Keratinocyte (primary cell): ENCODE measurements around the gene NT5M. TPM values are rescaled to one million over a fixed set of nuclear protein-coding genes. Genes with fewer than 3 reads are reported as not detected.
A peak's percentile ranks its signal among the peaks of the same experiment; 100 is the strongest.
"Not testable (repeated sequence)": the region's sequence is repeated elsewhere in the genome, so short reads cannot be mapped to it uniquely, and the experiment has no call there.

ENCODE experiments used
- DNase-seq: peaks from one replicate; pipeline ENCODE4 v3.0.0-alpha.2; 2011; ENCODE audit warnings: low read depth, missing footprints, low spot score
- FAIRE-seq: peaks from 2 replicates; lab custom pipeline; 2011; peaks lifted over from hg19 to GRCh38; lab: Jason Lieb, UNC
- H2AFZ ChIP-seq: 2 replicates; pipeline ENCODE4 v1.6.0; 2012; ENCODE audit warnings: low read length, control low read depth, inconsistent platforms; ENCODE audit not compliant: control insufficient read depth
- H3K27ac ChIP-seq: 2 replicates; pipeline ENCODE4 v1.5.1; 2011; ENCODE audit warnings: low read length; ENCODE audit not compliant: control insufficient read depth, insufficient read depth
- H3K27me3 ChIP-seq: 3 replicates; pipeline ENCODE4 v1.6.0; 2011; ENCODE audit warnings: low read length; ENCODE audit not compliant: control insufficient read depth, insufficient read depth; ENCODE audit errors: extremely low read depth
- H3K36me3 ChIP-seq, 2 experiments: 2 replicates in 1 of 2; 3 replicates in 1 of 2; pipeline ENCODE4 v1.5.1; 2011; ENCODE audit warnings: low read length in 2 of 2, mild to moderate bottlenecking in 1 of 2; ENCODE audit not compliant: control insufficient read depth in 2 of 2, insufficient read depth in 2 of 2; ENCODE audit errors: extremely low read depth in 1 of 2
- H3K4me1 ChIP-seq: 3 replicates; pipeline ENCODE4 v1.5.1; 2011; ENCODE audit warnings: low read length; ENCODE audit not compliant: control insufficient read depth, insufficient read depth; ENCODE audit errors: extremely low read depth
- H3K4me2 ChIP-seq: 3 replicates; pipeline ENCODE4 v1.6.0; 2011; ENCODE audit warnings: low read depth, low read length; ENCODE audit not compliant: control insufficient read depth, insufficient read depth; ENCODE audit errors: extremely low read depth
- H3K4me3 ChIP-seq, 3 experiments: fragments of 200-600 bp in 1 of 3; sonication (generic) in 1 of 3; 2 replicates in 2 of 3; 3 replicates in 1 of 3; pipeline ENCODE4 v1.5.1; 2011 to 2016; ENCODE audit warnings: low read length in 3 of 3, mild to moderate bottlenecking in 3 of 3, control low read depth in 2 of 3, inconsistent platforms in 1 of 3, low read depth in 1 of 3, mixed read lengths in 1 of 3, mixed run types in 1 of 3, moderate library complexity in 1 of 3; ENCODE audit not compliant: control insufficient read depth in 2 of 3, insufficient read depth in 2 of 3; ENCODE audit errors: extremely low read depth in 1 of 3
- H3K79me2 ChIP-seq: 2 replicates; pipeline ENCODE4 v1.6.0; 2012; ENCODE audit warnings: low read length; ENCODE audit not compliant: control insufficient read depth, insufficient read depth
- H3K9ac ChIP-seq: 3 replicates; pipeline ENCODE4 v1.6.0; 2011; ENCODE audit warnings: low read length; ENCODE audit not compliant: control insufficient read depth, insufficient read depth; ENCODE audit errors: extremely low read depth
- H3K9me1 ChIP-seq: 3 replicates; pipeline ENCODE4 v1.6.0; 2011; ENCODE audit warnings: low read length; ENCODE audit not compliant: control insufficient read depth, insufficient read depth; ENCODE audit errors: extremely low read depth
- H3K9me3 ChIP-seq: 2 replicates; pipeline ENCODE4 v1.5.1; 2012; ENCODE audit warnings: low read depth, low read length; ENCODE audit not compliant: control insufficient read depth
- H4K20me1 ChIP-seq: 3 replicates; pipeline ENCODE4 v1.6.0; 2011; ENCODE audit warnings: low read length; ENCODE audit not compliant: control insufficient read depth, insufficient read depth; ENCODE audit errors: extremely low read depth
- EZH2 ChIP-seq: IDR thresholded peaks from one replicate; pipeline ENCODE4 v1.6.1; 2012; ENCODE audit warnings: inconsistent platforms, mild to moderate bottlenecking, low read length, moderate library complexity
- dilution Hi-C: fragments of 300-500 bp; cut with MboI; formaldehyde crosslinking; loops from one replicate; pipeline ENCODE4 v1.7.0; 2020; ENCODE audit warnings: low sequenced_read_pairs; ENCODE audit not compliant: extremely low pct_ligation_motif_present
- polyA plus RNA-seq, 5 experiments: library from polyadenylated mRNA; depleted of rRNA in 3 of 5; stranded (reverse) in 3 of 5; stranded (forward) in 1 of 5; unstranded in 1 of 5; fragments of >200 nt; gene quantifications; 1 replicate in 1 of 5; 2 replicates in 3 of 5; 3 replicates in 1 of 5; pipeline versions ENCODE4 v1.2.1 to v1.2.3, GENCODE V29; 2011 to 2012; ENCODE audit warnings: missing spikeins in 2 of 5, low read depth in 1 of 5, low replicate concordance in 1 of 5
- TF ChIP-seq, protein P1 (sequence below), 3 experiments: IDR thresholded peaks in 1 of 3; conservative IDR thresholded peaks in 1 of 3; optimal IDR thresholded peaks in 1 of 3; 2 replicates in 2 of 3; 3 replicates in 1 of 3; pipeline versions ENCODE3 to v1.5.1; 2011; ENCODE audit warnings: low read length in 3 of 3, mild to moderate bottlenecking in 3 of 3, moderate library complexity in 2 of 3, control low read depth in 1 of 3, inconsistent platforms in 1 of 3; ENCODE audit not compliant: insufficient read depth in 2 of 3; ENCODE audit errors: extremely low read depth in 1 of 3

The NT5M gene
- polyA plus RNA-seq, 1 donor (not counting 4 experiments of a cell fraction or from before 2014, with no cell fraction given), result 0.16 TPM

DNA sequence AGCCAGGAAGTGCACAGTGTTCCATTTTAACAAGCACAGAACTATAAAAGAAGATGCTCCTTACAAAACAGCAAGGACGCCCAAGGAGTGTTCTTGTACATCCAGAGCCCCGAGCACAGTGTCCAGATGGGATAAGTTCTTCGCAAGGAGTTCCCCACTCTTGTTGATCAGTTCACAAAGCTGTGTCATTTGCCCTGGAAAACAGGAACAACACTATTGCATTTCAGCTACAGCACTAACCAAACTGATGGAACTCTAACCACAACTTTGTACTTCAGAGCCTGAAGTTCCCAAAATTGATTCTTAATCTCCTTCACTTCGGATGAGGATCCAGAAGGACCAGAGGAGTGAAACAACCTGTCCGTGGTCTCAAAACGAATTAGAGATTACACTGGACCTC, 27.2 kb upstream of the NT5M start:
- no peak for TF ChIP-seq EZH2
- TF ChIP-seq, protein P1, sequence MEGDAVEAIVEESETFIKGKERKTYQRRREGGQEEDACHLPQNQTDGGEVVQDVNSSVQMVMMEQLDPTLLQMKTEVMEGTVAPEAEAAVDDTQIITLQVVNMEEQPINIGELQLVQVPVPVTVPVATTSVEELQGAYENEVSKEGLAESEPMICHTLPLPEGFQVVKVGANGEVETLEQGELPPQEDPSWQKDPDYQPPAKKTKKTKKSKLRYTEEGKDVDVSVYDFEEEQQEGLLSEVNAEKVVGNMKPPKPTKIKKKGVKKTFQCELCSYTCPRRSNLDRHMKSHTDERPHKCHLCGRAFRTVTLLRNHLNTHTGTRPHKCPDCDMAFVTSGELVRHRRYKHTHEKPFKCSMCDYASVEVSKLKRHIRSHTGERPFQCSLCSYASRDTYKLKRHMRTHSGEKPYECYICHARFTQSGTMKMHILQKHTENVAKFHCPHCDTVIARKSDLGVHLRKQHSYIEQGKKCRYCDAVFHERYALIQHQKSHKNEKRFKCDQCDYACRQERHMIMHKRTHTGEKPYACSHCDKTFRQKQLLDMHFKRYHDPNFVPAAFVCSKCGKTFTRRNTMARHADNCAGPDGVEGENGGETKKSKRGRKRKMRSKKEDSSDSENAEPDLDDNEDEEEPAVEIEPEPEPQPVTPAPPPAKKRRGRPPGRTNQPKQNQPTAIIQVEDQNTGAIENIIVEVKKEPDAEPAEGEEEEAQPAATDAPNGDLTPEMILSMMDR (optimal IDR thresholded peaks at IDR 0.05 in 1 of 3, IDR thresholded peaks at IDR 0.05 in 1 of 3, conservative IDR thresholded peaks at IDR 0.05 in 1 of 3; ENCODE audit: extremely low read depth in 1 of 3, insufficient read depth in 2 of 3, low read length in 3 of 3), result no peak
- H3K4me2 ChIP-seq, result no peak overlapping the region
- H3K9ac ChIP-seq, result no peak overlapping the region
- peaks cover 11% of the 10 kb centered on the region for H3K4me1 ChIP-seq
- peaks cover 9 to 12% of the 10 kb centered on the region in 2 experiments for H3K36me3 ChIP-seq
- H3K27ac ChIP-seq, result no peak overlapping the region
- no peaks in the 10 kb centered on the region for H3K9me3 ChIP-seq
- dilution Hi-C loops, result no loop called here
- DNase-seq, result no peak
- no peak for FAIRE-seq
- peaks cover 3% of the 10 kb centered on the region for H3K9me1 ChIP-seq
- H3K79me2 ChIP-seq, result peaks cover 67% of the 10 kb centered on the region
- no peak overlapping the region for H3K4me3 ChIP-seq
- H3K27me3 ChIP-seq, result no peaks in the 10 kb centered on the region
- peaks cover 6% of the 10 kb centered on the region for H4K20me1 ChIP-seq
- no peak overlapping the region for H2AFZ ChIP-seq

- H3K4me2 ChIP-seq, FAIRE-seq, H3K9me1 ChIP-seq, H4K20me1 ChIP-seq, DNase-seq, H2AFZ ChIP-seq, H3K9ac ChIP-seq, H3K27ac ChIP-seq, H3K9me3 ChIP-seq, dilution Hi-C loops, H3K27me3 ChIP-seq, H3K4me3 ChIP-seq: not testable (repeated sequence)
- peaks cover 9 to 12% of the 10 kb centered on the region in 2 experiments for H3K36me3 ChIP-seq
- H3K79me2 ChIP-seq, result peaks cover 66% of the 10 kb centered on the region
- peaks cover 17% of the 10 kb centered on the region for H3K4me1 ChIP-seq
Measured at GRCh38 chr17:17277431-17277830, 25.7 kb upstream of the NT5M start.

DNA sequence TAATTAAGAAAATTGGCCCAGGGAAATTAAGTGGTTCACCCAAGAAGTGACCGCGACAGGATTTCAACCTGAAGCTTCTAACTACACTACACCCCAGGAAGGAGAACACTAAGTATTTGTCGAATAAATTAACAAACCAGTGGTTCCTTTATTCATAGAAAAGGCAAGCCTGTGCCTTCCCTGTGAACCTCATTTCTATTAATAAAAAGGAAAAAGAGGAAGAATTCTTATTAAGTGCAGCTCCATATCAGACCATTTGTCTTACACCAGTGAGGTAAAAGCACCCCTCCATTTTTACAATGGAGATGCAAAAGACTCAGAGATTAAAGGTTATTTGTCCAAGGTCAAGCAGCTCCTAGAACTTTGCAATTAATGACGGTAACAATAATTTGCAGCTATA, 23.9 kb upstream of the NT5M start:
- dilution Hi-C loops, result no loop called here
- peaks cover 6% of the 10 kb centered on the region for H4K20me1 ChIP-seq
- no peak for FAIRE-seq

More for the DNA sequence above, 23.9 kb upstream of the NT5M start:
- Histone ChIP-seq H3K9me1 (peaks cover 3% of the 10 kb centered on the region), H3K9ac (peak overlapping the region; percentile 97), H3K27ac (no peak overlapping the region), H2AFZ (no peak overlapping the region), H3K36me3 (peaks cover 2 to 5% of the 10 kb centered on the region in 2 experiments), H3K4me3 (peak overlapping the region in 2 of 3 experiments; percentile 86 to 98), H3K79me2 (peaks cover 53% of the 10 kb centered on the region), H3K4me2 (peak overlapping the region; percentile 87), H3K9me3 (no peaks in the 10 kb centered on the region), H3K4me1 (peaks cover 17% of the 10 kb centered on the region), H3K27me3 (no peaks in the 10 kb centered on the region)
- no peak for DNase-seq
- TF ChIP-seq, protein P1 (optimal IDR thresholded peaks at IDR 0.05 in 1 of 3, IDR thresholded peaks at IDR 0.05 in 1 of 3, conservative IDR thresholded peaks at IDR 0.05 in 1 of 3; ENCODE audit: extremely low read depth in 1 of 3, insufficient read depth in 2 of 3, low read length in 3 of 3), result no peak
- TF ChIP-seq EZH2, result no peak
